D721Med (cell line): ENCODE measurements around the gene THTPA.

Experiments used
- DNase-seq: peaks from one replicate; pipeline ENCODE4 v3.0.0; 2011; ENCODE audit warnings: low spot score; ENCODE audit not compliant: insufficient read length
- FAIRE-seq: peaks from 2 replicates; lab custom pipeline; 2011; peaks lifted over from hg19 to GRCh38; lab: Jason Lieb, UNC
- TF ChIP-seq, protein P1 (sequence below): IDR thresholded peaks from 2 replicates; pipeline ENCODE4 v1.5.1; 2012; ENCODE audit warnings: mild to moderate bottlenecking, control low read depth; ENCODE audit not compliant: insufficient read depth; ENCODE audit errors: missing control alignments

THTPA gene

DNA sequence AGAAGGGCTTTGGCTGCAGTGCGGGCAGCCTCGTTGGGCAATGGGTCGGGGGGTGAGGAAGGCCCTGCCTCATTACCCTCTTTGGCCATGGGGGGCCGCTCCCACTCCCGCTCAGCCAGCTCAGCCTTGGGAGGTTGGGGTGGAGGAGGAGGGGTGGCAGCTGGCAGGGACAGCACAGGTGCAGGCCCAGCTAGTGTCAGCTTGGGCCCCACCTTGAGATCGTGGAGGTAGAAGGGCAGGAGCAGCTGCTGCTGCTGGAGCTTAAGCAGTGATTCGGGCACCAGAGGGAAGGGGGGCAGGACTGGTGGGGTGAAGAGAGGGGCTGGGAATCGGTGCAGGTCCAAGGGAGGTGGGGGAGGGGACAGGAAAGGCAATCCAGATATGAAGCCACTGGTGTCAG, 30.5 kb upstream of the THTPA start:
- TF ChIP-seq, protein P1, sequence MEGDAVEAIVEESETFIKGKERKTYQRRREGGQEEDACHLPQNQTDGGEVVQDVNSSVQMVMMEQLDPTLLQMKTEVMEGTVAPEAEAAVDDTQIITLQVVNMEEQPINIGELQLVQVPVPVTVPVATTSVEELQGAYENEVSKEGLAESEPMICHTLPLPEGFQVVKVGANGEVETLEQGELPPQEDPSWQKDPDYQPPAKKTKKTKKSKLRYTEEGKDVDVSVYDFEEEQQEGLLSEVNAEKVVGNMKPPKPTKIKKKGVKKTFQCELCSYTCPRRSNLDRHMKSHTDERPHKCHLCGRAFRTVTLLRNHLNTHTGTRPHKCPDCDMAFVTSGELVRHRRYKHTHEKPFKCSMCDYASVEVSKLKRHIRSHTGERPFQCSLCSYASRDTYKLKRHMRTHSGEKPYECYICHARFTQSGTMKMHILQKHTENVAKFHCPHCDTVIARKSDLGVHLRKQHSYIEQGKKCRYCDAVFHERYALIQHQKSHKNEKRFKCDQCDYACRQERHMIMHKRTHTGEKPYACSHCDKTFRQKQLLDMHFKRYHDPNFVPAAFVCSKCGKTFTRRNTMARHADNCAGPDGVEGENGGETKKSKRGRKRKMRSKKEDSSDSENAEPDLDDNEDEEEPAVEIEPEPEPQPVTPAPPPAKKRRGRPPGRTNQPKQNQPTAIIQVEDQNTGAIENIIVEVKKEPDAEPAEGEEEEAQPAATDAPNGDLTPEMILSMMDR = no peak

DNA sequence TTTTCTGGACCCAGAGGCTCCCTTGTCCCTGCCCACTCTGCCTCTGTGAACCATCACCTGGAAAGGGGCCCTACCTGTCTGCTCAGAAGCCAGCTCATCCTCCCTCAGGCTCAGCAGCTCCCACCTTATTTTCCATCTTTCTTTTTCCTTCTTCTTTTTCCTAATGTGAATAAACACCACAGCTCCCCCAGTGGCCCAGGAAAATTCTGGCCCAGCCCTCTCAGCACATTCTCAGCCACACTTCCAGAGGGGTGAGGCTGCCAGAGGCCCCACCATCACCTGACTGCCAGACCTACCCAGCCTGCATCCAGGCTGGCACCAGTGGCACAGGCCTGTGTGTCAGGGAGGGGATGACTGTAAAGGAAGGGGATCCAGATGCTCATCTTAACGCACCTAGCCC, 27.5 kb upstream of the THTPA start:
- TF ChIP-seq, protein P1 = no peak
- FAIRE-seq (no peak), DNase-seq (no peak)

More for the DNA sequence above, 30.5 kb upstream of the THTPA start:
- FAIRE-seq (no peak), DNase-seq (no peak)

DNA sequence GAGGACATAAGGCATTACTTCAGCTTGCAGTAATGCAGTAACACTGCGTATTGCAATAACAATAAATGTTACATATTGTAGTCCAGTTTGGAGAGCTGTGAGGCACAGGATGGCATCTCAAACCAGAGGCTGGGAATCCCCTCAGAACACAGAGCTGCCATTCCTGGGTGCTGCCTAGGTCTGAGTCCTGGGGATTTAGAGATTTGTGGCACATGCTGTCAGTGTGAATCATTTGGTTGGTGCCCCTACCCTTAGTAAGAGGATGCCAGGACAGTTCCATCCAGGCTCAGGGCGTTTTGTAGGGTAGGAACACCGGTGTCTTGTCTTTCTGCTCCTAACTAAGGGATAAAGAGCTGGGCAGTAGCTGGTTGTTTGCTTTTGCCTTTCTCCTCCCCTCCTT, 27.1 kb upstream of the THTPA start:
- FAIRE-seq = no peak
- DNase-seq = no peak
- TF ChIP-seq, protein P1 = no peak

DNA sequence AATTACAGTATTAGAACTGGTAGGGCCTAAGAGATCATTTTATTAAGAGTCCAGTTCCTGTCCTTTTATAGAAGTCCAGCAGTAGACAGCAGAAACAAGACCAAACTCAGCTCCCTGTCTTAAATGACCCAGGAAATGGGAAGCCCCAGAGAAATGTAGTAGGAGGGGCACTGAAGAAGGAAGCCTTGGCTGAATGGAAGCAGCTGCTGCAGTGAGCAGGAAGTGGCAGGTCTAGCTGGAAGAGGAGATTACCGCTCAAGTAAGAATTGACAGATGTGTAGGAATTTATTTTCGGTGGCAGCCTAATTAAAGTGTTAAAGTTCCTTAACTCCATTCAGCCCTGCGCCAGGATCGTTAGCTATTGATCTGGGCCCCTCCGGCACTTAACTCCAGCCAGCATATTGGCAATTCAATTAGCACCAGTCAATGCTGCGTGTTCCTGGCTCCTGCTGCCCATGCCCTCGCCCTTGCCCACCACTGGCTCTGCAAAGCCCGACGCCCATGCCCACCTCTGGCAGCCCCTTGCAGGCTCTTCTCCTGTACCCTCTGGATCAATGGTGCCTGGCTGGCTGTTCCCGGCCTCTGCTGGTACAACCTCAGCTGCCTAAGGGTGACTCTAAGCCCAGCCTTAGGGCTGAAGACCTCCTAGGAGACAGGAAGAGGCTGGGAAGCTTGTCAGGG, 25.6 kb upstream of the THTPA start:
- no peak for FAIRE-seq
- TF ChIP-seq, protein P1 = no peak
- no peak for DNase-seq

DNA sequence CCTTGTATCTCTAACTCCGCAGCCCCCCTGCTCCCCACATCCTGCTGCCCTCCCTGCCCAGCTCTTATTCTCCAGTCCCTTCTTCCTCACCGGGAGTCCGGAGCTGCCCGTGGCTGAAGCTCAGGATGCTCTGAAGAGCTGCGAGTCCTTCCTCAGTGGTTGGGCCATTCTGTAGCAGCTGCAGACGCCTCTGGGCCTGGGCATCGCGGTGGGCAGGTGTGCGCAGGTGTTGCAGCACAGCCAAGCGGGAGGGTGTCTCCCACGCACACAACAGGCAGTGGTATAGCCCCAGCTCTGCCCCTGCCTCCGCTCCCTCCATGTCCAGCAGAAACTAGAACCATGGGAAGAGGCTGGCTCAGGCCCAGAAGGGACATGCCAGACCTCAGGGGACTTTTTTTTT, 24.7 kb upstream of the THTPA start:
- TF ChIP-seq, protein P1 = no peak
- FAIRE-seq = no peak

DNA sequence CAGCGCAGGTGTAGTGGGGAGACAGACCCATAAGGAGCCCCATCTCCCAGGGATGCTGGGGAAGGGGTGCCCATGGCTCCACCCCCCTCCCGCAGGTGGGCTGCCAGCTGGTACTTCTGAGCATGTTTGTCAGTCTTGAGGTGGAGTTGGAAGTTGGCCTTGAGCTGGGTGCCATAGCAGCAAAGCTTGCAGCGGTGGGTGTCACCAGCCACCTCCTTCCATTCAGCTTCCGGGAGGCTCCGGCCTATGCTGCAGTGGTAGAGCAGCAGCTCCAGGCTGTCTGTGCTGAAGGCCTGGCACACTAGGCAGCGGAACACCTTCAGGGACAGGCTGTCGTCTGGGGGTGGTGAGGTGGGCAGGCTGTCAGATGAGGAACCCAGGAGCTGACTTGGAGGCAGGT, 23.4 kb upstream of the THTPA start:
- FAIRE-seq (no peak), DNase-seq (no peak)
- TF ChIP-seq, protein P1 = no peak

More for the DNA sequence above, 24.7 kb upstream of the THTPA start:
- DNase-seq = no peak

DNA sequence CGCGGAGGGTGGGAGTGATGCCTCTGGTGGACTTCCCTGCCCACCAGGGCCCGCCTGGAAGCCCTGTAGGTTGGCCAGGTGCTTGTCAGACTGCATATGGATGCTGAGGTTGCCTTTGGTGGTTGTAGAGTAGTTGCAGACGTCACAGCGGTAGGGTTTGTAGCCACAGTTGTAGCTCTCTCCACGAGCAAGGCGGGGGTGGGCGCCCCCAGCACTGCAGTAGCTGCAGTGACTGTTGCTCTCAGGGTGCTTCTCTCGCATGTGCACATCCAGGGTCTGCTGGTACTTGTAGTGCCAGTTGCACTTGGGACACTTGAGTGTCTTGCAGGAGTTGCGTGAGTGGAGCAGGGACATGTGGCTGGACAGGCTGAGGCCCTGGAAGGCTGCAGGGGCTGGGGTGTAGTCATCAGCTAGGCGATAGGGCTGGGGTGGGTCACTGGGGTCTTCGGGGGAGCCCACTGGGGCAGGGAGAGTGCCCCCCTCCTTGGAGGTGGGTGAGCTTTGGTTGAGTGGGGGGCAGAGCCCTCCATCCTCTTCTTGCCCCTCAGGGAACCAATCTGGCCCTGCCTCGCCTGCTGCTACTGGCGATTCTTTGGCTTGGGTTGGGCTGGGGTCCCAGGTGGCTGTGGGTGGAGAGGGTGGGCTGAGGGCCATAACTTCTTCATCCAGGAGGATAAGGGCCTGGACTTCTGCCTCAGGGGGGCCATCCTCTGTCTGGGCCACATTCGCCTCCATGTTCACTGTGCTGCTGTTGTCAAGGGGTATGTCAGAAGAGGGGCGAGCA, 22.2 kb upstream of the THTPA start:
- FAIRE-seq (no peak), DNase-seq (no peak)
- TF ChIP-seq, protein P1 = no peak
